NCI-H146 (cell line): ENCODE data around the gene KRT6B.
"Not testable (repeated sequence)": the region's sequence is repeated elsewhere in the genome, so short reads cannot be mapped to it uniquely, and the experiment has no call there.

Experiments
- DNase-seq: peaks from one replicate; lab custom pipeline; 2025; lab: John Stamatoyannopoulos, UW

KRT6B gene

DNA sequence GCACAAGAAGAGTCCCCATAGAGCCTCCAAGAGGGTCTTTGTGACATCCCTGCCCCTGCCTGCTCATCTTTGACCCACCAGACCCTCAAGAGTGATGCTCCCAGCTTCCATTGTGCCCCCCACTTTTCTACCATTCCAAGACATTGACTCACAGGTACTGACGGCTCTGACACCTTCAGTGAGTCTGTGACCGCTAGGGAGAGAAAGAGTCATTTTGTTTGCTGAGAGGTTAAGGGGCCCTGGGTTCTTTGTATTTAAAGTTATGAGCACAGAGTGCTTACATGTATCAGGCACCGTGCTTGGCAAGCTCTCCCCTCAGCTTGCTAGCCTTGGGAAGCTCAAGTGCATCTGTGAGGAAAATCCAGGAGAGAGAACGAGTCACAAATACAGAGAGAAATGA, 38.7 kb downstream of the KRT6B start:
- DNase-seq, result no peak

DNA sequence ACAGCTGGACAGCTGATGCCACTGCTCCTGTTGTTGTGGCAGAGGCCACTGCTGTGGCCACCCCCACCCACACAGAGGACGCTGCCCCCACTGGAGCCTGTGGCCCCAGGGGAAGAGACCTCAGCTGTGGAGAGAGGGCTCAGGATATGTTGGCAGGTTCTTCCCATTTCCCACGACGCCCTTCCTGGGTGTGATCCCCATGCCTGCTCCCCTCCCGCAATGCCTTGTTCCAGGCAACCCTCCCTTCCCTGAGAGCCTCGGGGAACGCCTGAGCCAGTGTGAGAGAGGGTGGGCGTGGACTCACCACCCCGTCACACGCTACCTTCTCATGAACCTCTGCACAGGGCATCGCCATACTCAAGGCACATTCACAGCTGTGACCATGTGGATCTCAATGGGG, 40.1 kb downstream of the KRT6B start:
- no peak for DNase-seq

DNA sequence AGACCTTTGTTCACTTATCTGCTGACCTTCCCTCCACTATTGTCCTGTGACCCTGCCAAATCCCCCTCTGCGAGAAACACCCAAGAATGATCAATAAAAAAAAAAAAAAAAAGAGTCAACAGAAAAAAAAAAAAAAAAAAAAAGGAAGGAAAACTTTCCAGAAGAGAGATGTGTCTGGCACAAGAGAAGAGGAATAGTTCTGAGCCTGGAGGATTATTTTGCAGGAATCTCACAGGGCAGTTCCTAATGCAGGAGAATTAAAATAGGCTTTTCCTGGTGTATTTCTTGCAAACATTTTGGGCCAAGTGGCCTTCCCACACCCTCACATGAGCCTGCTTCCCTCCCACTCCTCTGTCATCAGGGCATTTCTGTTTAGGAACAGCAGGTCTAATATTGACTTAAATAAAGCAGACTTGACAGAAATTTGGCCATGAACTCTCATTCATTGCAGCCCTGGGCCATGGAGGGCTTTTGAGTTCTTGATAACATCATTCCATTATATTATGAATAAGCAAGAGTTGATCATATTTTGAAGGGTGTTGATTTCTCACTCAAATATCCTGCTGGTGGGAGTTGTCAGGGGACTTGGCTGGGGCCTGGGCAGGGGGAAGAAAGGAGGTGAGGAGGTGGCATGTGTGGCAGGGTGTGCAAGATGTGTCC, 41.2 kb downstream of the KRT6B start:
- not testable (repeated sequence) for DNase-seq

DNA sequence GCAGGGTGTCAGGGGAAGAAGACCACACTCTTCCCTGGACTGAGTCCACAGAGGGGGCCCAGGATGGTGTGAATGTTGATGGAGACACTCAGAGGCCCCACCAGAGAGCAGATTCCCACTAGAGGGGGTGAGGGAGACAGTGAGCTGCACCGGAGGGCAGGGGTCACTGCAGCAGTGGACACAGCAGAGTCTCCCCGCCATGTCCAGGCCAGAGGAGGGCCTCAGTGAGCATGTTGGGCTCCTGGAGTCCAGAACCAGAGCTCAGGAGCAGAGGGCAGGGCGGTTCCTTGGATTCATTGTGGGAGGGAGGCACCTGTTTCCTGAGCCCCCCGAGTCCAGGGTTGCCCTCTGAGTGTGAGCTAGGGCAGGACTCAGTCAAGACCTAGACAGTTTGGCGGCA, 44.0 kb downstream of the KRT6B start:
- no peak for DNase-seq

DNA sequence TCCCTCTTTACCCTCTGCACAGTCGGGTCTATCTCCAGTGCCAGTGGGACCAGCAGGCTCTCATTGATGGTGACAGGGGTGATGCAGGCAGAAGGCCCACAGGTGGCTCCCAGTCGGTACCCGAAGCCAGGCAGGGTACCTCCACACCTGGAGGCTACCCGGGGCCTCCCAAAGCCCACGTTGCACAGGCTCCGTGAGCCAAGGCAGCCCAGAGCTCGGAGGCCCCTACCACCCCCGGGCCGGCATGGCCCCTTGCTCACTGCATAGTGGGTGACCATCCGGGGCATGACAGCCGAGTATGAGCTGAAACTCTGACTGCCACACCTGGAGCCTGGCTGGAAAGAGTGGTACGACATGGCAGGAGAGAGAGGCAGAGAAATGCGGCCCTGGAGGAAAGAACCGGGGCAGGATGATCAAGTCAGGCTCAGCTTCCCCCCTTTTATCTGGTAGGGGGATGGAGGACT, 46.0 kb downstream of the KRT6B start, which contains the start of gene KRT82:
KRT82 (minus strand) TSS at position 414 of the 464 bp plus-strand sequence; CDS start at position 356, 58 bp downstream.
- no peak for DNase-seq

DNA sequence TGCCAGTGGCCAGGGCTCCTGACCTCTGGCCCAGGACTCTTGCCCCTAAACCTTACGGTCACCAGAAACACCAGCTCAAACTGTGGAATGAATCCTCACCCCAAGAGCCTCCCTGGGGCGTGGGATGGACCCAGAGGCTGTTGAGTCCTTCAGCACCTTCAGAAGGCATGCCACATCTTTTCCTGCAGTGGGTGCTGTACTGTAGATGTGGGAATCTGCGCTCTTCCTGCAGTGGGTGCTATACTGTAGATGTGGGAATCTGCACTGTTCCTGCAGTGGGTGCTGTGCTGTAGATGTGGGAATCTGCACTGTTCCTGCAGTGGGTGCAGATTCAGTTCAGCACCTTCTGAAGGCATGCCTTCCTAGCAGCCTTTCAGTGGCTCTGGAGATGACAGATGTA, 47.0 kb downstream of the KRT6B start:
- DNase-seq, result no peak

DNA sequence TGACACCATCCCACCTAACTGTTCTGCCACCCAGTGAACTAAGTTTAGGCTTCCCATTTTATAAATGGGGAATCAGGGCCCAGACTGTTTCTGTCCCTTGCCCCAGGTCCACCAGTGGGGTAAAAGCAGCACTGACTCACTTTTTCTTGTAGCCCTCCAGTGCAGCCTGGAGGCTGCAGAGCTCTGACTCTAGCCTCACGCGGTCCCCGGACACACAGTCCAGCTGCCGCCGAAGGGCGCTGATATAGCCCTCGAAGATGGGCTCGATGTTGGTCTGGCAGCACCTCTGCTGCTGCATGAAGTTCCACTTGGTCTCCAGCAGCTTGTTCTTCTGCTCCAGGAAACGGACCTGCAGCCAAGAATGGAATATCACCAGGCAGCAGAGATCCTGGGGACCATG, 48.4 kb downstream of the KRT6B start:
- no peak for DNase-seq

DNA sequence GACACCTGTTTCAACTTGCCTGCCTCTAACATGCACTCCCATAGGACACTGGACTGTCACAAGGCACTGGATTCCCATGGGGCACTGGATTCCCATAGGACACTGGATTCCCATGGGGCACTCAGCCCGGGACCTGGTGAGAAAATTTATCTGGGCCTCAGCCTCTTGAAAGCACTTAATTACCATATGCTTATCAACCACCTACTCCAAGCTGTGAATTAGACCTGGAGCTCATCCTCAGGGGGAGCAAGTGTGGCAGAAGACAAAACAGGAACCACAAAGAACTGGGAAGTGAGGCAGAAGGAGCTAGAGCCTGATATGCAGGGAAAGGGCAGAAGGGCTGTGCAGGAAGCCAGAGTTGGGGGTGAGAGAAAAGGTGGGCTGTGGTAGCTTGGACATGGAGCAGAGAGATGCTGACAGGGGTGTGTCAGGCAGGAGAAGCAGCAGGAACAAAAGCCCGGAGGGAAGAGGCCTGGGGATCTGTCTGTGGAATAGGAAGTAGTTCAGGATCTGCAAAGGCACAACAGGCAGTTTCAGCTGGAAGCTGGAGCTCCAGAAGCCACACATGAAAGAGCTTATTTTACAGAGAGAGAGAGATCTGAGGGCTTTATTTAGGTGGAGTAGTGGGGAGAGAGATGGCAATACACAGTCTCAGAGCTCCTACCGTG, 48.9 kb downstream of the KRT6B start:
- DNase-seq, result no peak

DNA sequence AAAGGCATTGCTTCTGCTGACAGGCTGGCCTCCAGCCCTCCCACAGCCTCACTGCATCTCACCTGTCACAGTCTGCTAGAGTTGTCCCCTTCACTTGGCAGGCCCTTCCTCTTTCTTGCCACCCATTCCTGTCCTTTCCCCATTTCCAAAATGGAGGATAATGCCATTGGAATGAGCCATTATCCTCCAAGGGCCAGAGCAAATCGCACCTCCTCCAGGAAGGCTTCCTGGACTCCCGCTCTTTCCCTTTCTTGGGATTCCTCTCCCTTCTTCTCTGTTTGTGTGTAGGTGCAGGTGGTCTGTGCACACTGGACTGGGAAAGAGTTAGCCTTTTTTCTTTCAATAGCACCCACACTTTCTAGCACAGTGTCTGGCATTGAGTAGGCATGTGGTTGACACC, 49.6 kb downstream of the KRT6B start:
- DNase-seq, result no peak

DNA sequence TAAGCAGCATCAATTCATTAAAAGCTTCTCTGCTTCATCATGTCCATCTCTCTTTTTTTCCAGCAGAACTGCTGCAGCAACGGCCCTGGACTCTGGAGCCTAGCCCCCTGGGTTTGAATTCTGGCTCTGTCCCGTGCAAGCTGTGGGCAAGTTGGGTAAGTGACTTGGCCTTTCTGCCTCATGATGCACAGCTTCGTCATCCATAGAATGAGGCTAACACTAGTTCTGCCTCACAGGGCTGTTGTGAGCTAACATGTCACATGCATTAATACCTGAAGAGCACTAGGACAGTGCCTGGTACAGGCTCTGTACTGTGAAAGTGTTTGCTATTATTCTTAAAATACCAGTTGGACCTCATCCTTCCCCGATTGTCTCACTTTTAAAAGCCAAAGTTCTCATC, 50.0 kb downstream of the KRT6B start:
- no peak for DNase-seq

DNA sequence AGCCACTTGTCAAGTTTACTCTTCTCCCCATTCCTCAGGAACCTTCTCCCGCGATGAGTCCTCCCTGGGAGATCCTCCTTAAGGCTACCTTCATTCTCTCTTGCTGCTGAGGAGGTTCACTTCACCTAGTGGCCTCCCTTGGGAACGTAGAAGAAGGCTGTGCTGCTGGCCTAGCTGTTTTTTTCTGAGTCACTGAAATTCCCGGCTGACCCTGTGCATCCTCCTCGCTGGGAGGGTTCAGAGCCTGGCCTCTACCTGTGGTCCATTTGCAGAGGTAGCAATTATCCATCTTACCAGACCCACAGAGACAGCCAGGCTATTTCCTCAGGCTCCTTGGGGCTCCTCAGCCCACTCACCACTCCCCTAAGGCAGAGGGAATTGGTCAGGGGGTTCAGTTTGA, 50.4 kb downstream of the KRT6B start:
- DNase-seq, result no peak

DNA sequence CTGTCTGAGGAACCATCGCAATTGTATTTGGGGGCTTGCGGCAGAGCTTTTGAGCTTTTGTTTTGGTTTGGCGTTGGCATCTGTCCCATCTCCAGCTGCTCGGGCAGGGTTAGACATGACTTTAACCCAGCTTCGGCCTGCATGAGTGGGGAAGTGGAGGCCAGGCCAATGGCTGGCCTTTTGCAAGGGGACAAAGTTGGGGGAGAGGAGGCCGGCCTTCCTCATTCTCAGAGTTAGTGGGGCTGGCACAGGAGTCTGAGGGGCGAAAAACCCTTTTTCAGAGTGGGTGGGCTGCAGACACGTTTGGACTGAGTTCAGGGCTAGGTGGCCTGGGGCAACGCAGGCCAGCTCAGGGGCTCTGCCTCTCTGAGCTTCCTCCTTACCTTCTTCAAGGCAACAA, 51.0 kb downstream of the KRT6B start:
- no peak for DNase-seq

DNA sequence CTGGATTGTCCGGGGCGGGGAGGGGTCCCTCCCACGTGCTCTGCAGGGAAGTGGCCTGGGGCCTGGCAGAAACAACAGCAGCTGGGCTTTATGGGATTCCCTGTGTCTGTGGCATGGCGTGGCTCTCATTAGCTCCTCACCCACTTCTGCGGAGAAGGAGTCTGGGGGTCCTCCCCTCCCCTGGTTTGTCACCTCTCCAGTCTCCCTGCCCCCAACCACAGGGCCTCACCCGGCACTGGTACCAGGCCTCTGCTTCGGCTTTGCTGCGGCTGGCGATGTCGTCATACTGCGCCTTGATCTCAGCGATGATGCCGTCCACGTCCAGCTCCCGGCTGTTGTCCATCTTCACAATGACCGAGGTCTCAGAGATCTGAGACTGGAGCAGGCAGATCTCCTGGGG, 52.2 kb downstream of the KRT6B start:
- no peak for DNase-seq

DNA sequence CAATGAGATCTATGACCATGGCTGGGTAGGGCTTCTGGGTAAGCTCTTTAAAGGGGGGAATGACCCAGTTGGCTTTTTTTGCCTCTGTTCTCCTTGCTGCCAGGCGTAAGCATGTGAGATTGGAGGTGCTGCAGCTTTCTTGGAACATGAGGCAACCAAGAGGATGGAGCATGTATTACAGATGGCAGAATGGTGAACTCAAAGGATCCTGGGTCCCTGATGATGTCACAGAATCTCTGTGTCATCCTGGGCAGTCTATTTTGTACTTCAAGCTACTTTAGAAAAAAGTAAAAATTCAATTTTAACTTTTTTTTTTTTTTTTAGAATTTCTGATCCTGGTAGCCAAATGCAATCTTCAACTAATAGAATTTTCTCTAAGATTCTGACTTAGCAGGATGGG, 53.8 kb downstream of the KRT6B start:
- no peak for DNase-seq

DNA sequence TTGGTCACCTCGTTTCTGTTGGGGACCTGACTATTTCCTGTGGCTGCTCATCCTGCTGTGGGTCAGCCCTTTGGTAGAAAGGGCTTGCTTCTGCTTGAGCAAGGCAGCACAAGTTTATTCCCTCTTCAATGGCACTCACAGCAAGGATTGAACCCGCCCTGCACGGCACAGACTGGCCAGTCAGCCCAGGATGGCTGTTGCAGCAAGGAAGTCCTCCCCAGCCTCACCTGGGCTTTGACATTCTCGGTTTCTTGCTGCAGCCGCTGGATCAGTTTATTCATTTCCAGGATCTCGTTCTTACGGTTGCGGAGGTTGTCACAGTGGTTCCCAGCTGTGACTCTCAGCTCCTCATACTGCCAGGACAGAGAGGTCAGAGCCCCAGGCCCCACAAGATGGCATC, 55.3 kb downstream of the KRT6B start:
- no peak for DNase-seq
